Mucosa of descending colon (tissue), 3 donors: ENCODE results near the gene CYB561D2. TPM values are rescaled to one million over a fixed set of nuclear protein-coding genes. Genes with fewer than 3 reads are reported as not detected.

Experiments
- ATAC-seq: fragments of 200-7000 bp; cut with Tn5 transposase; one replicate; pipeline ENCODE4 v1.9.1; 2020; ENCODE audit warnings: mild to moderate bottlenecking, moderate library complexity
- DNase-seq, 3 donors: peaks; one replicate each; pipeline ENCODE4 v3.0.0-alpha.2; 2020
- H3K36me3 ChIP-seq: fragments of 200-600 bp; one replicate; pipeline ENCODE4 v1.8.0; 2021; ENCODE audit warnings: low read depth, mild to moderate bottlenecking
- H3K4me1 ChIP-seq: fragments of 200-600 bp; one replicate; pipeline ENCODE4 v1.8.0; 2021; ENCODE audit warnings: low read depth, mild to moderate bottlenecking
- H3K4me3 ChIP-seq: fragments of 200-600 bp; one replicate; pipeline ENCODE4 v1.8.0; 2021; ENCODE audit warnings: mild to moderate bottlenecking
- H3K9me3 ChIP-seq: fragments of 200-600 bp; one replicate; pipeline ENCODE4 v1.8.0; 2021; ENCODE audit warnings: mild to moderate bottlenecking
- intact Hi-C, 2 donors: fragments of 100-400 bp; cut with DNase I in 1 of 2; cut with micrococcal nuclease in 1 of 2; formaldehyde crosslinking; loops; one replicate each; pipeline versions ENCODE4 v1.11.0 to v1.11.1; 2022; cut with DNase I, micrococcal nuclease
- total RNA-seq, 3 donors: library from RNA; stranded (reverse); fragmentation: NEBNext Ultra II Directional in 2 of 3; extraction: Animal tissue kit (Norgen Biotek cat#: 25700) in 2 of 3; gene quantifications; one replicate each; pipeline versions ENCODE4 v1.2.1 to v1.2.4, GENCODE V29; 2021 to 2023
- TF ChIP-seq, protein P1 (sequence below): fragments of 200-600 bp; IDR thresholded peaks from one replicate; pipeline ENCODE4 v1.8.0; 2022; ENCODE audit warnings: antibody characterized with exemption, mild to moderate bottlenecking
- donor health status: DM: no; HTN: no; CAD: no; lungs with moderate emphysema.
- donor health status: DM: no; HTN: no; CAD: no.
- donor health status: DM: no; HTN: yes; CAD: no.

Gene CYB561D2
- total RNA-seq, 3 donors from 2014 or later: 20.5 to 37.6 (median 36.7) TPM

- Histone ChIP-seq H3K9me3 (no peaks in the 10 kb centered on the region), H3K36me3 (no peaks in the 10 kb centered on the region), H3K4me3 (no peak overlapping the region), H3K4me1 (peaks cover 30% of the 10 kb centered on the region)
- intact Hi-C loops: loop anchor here in 1 of 2 donors (5.0 kb wide), 1 partner anchor 195 kb away; no protein-coding TSS in a partner anchor
- DNase-seq (peak in 2 of 3 donors; percentile 73 to 77), ATAC-seq (peak; percentile 15)
- TF ChIP-seq, protein P1, sequence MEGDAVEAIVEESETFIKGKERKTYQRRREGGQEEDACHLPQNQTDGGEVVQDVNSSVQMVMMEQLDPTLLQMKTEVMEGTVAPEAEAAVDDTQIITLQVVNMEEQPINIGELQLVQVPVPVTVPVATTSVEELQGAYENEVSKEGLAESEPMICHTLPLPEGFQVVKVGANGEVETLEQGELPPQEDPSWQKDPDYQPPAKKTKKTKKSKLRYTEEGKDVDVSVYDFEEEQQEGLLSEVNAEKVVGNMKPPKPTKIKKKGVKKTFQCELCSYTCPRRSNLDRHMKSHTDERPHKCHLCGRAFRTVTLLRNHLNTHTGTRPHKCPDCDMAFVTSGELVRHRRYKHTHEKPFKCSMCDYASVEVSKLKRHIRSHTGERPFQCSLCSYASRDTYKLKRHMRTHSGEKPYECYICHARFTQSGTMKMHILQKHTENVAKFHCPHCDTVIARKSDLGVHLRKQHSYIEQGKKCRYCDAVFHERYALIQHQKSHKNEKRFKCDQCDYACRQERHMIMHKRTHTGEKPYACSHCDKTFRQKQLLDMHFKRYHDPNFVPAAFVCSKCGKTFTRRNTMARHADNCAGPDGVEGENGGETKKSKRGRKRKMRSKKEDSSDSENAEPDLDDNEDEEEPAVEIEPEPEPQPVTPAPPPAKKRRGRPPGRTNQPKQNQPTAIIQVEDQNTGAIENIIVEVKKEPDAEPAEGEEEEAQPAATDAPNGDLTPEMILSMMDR: no peak
Measured at GRCh38 chr3:50347187-50347813, 3.4 kb upstream of the CYB561D2 start.

DNA sequence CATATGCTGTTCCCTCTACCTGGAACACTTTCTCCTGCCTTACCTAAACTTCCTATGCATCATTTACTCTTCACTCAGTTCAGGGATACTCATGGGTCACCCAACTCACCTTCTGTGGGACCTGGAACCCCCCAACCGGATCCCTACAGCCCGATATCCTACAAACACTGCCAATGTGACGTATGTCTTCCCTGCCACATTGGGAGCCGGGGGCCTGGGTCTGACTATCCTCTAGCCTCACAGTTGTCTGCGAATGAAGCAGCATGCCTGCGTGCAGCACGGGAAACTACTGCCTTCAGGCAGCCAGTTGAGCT, 492 bp upstream of the CYB561D2 start:
- no peaks in the 10 kb centered on the region for H3K9me3 ChIP-seq
- no peak for DNase-seq
- peak overlapping the region; percentile 71 for H3K4me3 ChIP-seq
- H3K36me3 ChIP-seq: no peaks in the 10 kb centered on the region
- ATAC-seq: no peak
- TF ChIP-seq, protein P1: no peak
- intact Hi-C loops: no loop called here
- H3K4me1 ChIP-seq: peaks cover 36% of the 10 kb centered on the region

DNA sequence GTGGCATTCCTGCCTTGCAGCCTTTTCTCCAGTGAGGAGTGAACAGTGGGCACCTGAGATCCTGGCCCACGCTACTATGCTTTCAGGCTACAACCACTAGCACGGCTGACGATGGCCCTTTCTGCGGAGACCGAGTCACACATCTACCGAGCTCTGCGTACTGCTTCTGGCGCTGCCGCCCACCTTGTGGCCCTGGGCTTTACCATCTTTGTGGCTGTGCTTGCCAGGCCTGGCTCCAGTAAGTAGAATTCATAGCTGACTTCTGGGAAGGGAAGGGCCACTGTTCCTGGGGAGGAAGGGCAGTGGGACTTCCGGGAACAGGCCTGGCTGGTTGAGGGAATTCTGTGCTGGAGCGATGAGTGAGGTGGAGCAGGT, 648 bp downstream of the CYB561D2 start:
- ATAC-seq (no peak), DNase-seq (no peak)
- Histone ChIP-seq H3K4me1 (peaks cover 37% of the 10 kb centered on the region), H3K36me3 (no peaks in the 10 kb centered on the region), H3K9me3 (no peaks in the 10 kb centered on the region), H3K4me3 (no peak overlapping the region)
- TF ChIP-seq, protein P1: no peak
- intact Hi-C loops: no loop called here

GRCh38 chr3:50352781-50353180, 2.1 kb downstream of the CYB561D2 start:
- Histone ChIP-seq H3K4me3 (no peak overlapping the region), H3K4me1 (peaks cover 52% of the 10 kb centered on the region), H3K36me3 (no peaks in the 10 kb centered on the region), H3K9me3 (no peaks in the 10 kb centered on the region)
- intact Hi-C loops: no loop called here
- TF ChIP-seq, protein P1: no peak
- ATAC-seq (peak; percentile 16), DNase-seq (no peak)

DNA sequence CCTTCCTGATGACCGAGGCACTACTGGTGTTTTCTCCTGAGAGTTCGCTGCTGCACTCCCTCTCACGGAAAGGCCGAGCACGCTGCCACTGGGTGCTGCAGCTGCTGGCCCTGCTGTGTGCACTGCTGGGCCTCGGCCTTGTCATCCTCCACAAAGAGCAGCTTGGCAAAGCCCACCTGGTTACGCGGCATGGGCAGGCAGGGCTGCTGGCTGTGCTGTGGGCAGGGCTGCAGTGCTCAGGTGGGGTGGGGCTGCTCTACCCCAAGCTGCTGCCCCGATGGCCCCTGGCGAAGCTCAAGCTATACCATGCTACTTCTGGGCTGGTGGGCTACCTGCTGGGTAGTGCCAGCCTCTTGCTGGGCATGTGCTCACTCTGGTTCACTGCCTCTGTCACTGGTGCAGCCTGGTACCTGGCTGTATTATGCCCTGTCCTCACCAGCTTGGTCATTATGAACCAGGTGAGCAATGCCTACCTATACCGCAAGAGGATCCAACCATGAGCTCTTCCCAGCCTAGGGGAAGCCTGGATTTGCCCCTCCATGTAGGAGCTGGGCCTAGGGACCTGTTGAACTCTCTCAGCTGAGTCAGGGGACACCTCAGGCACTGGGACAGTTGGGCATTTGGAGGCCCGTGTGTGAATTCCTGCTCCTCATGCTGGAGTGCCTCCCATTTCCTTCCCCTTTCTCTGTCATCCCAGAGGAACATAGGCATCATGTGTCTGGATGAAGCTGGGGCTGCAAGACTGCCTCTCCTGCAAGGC, 2.8 kb downstream of the CYB561D2 start:
- DNase-seq: no peak
- Histone ChIP-seq H3K9me3 (no peaks in the 10 kb centered on the region), H3K4me3 (no peak overlapping the region), H3K36me3 (no peaks in the 10 kb centered on the region), H3K4me1 (peaks cover 59% of the 10 kb centered on the region)
- no peak for ATAC-seq
- TF ChIP-seq, protein P1: no peak
- intact Hi-C loops: no loop called here
